ENCODE data around the gene TBC1D22B. TPM values are rescaled to one million over a fixed set of nuclear protein-coding genes. Genes with fewer than 3 reads are reported as not detected.

Gene TBC1D22B
- total and polyA plus RNA-seq, 9 of the 15 experiments (the other 6 are each of a cell fraction or from before 2014, with no cell fraction given): 4.8 to 24.2 (median 13.5) TPM

GRCh38 chr6:37244430-37245310, 12.9 kb upstream of the TBC1D22B start (continued):
- TF ChIP-seq ZNF778 (CRISPR knock-in tag; IDR thresholded peaks at IDR 0.05) (no peak), ZHX1 (conservative IDR thresholded peaks at IDR 0.05; ENCODE audit: low read length) (no peak), SETDB1 (IDR thresholded peaks at IDR 0.05; ENCODE audit: low read length) (no peak), NFIC (IDR thresholded peaks at IDR 0.05) (peak; percentile 85), RNF219 (CRISPR knock-in tag; IDR thresholded peaks at IDR 0.05) (no peak), ZBTB26 (CRISPR knock-in tag; IDR thresholded peaks at IDR 0.05) (0 out of 2 replicates have a peak, but pooled peaks have one; percentile 14), L3MBTL2 (IDR thresholded peaks at IDR 0.05) (peak; percentile 74), CGGBP1 (CRISPR knock-in tag; IDR thresholded peaks at IDR 0.05) (no peak), TAL1 (IDR thresholded peaks at IDR 0.05) (no peak), KAT2B (IDR thresholded peaks at IDR 0.05; ENCODE audit: low read depth, low read length) (no peak), MCM2 (IDR thresholded peaks at IDR 0.05; ENCODE audit: low read depth) (no peak), BACH1 (tag; IDR thresholded peaks at IDR 0.05) (0 out of 2 replicates have a peak, but pooled peaks have one; percentile 32), KLF10 (CRISPR knock-in tag; IDR thresholded peaks at IDR 0.05) (no peak), JUND (IDR thresholded peaks at IDR 0.05; ENCODE audit: borderline replicate concordance, low read depth, low read length) (no peak), JUND (tag; IDR thresholded peaks at IDR 0.05; ENCODE audit: borderline replicate concordance, low read depth, low read length) (peak; percentile 65; the same call in 2 of the 3 replicates), BCL6 (CRISPR knock-in tag; IDR thresholded peaks at IDR 0.05) (no peak), HCFC1 (IDR thresholded peaks at IDR 0.05; ENCODE audit: low read depth, low read length) (no peak), ZNF445 (CRISPR knock-in tag; IDR thresholded peaks at IDR 0.05; ENCODE audit: low read depth) (peak; percentile 60; the same call in 1 of the 2 replicates), ZKSCAN1 (IDR thresholded peaks at IDR 0.05; ENCODE audit: low read depth, low read length) (no peak), ZBTB34 (CRISPR knock-in tag; IDR thresholded peaks at IDR 0.05) (no peak)
- TF ChIP-seq, protein P1, sequence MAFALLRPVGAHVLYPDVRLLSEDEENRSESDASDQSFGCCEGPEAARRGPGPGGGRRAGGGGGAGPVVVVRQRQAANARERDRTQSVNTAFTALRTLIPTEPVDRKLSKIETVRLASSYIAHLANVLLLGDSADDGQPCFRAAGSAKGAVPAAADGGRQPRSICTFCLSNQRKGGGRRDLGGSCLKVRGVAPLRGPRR (CRISPR knock-in tag; IDR thresholded peaks at IDR 0.05): peak; percentile 69; the same call in 1 of the 2 replicates
